ENCODE data around the gene ZNF786. TPM values are rescaled to one million over a fixed set of nuclear protein-coding genes. Genes with fewer than 3 reads are reported as not detected.
"Not testable (repeated sequence)": the region's sequence is repeated elsewhere in the genome, so short reads cannot be mapped to it uniquely, and the experiment has no call there.

The ZNF786 gene
- total RNA-seq, 2 donors from 2014 or later: 4.8 to 5.4 TPM

GRCh38 chr7:149097088-149097487, 6.6 kb upstream of the ZNF786 start:
- TF ChIP-seq, protein P1, sequence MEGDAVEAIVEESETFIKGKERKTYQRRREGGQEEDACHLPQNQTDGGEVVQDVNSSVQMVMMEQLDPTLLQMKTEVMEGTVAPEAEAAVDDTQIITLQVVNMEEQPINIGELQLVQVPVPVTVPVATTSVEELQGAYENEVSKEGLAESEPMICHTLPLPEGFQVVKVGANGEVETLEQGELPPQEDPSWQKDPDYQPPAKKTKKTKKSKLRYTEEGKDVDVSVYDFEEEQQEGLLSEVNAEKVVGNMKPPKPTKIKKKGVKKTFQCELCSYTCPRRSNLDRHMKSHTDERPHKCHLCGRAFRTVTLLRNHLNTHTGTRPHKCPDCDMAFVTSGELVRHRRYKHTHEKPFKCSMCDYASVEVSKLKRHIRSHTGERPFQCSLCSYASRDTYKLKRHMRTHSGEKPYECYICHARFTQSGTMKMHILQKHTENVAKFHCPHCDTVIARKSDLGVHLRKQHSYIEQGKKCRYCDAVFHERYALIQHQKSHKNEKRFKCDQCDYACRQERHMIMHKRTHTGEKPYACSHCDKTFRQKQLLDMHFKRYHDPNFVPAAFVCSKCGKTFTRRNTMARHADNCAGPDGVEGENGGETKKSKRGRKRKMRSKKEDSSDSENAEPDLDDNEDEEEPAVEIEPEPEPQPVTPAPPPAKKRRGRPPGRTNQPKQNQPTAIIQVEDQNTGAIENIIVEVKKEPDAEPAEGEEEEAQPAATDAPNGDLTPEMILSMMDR (IDR thresholded peaks at IDR 0.05): no peak
- Histone ChIP-seq H3K4me1 (no peaks in the 10 kb centered on the region), H3K9ac (ENCODE audit: low read depth in 2 of 2, low read length in 2 of 2) (no peak overlapping the region), H3K27me3 (no peaks in the 10 kb centered on the region), H3K4me3 (no peak overlapping the region), H3K36me3 (no peaks in the 10 kb centered on the region), H3K9me3 (no peaks in the 10 kb centered on the region), H3K27ac (no peak overlapping the region)
- DNase-seq: no peak
- intact Hi-C loops (cut with DNase I): no loop called here

DNA sequence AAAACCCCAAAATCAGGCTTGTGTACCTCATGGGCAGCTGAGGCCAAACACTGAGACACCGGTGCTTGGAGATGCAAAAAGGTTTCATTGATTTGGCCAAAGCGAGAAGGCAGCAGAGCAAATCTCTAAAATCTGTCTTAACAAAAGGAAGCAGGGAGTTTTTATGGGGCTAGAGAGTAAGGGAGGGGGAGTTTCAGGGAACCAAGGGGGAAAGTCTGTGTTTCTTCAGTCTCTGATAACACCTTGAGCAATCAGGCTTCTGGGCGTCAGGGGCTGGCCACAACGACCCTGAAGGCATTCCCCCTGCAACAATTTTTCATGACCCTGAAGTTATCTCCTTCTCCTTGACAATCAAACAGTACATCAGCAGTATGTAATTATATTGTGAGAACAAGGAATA, 2.7 kb upstream of the ZNF786 start:
- TF ChIP-seq, protein P1 (IDR thresholded peaks at IDR 0.05): no peak
- no peak for DNase-seq
- peaks cover 3% of the 10 kb centered on the region for H3K4me1 ChIP-seq
- intact Hi-C loops (cut with DNase I): no loop called here
- H3K4me3 ChIP-seq: no peak overlapping the region
- no peak overlapping the region for H3K9ac ChIP-seq (ENCODE audit: low read depth in 2 of 2, low read length in 2 of 2)
- no peaks in the 10 kb centered on the region for H3K9me3 ChIP-seq
- H3K27ac ChIP-seq: no peak overlapping the region
- no peaks in the 10 kb centered on the region for H3K36me3 ChIP-seq
- H3K27me3 ChIP-seq: no peaks in the 10 kb centered on the region

DNA sequence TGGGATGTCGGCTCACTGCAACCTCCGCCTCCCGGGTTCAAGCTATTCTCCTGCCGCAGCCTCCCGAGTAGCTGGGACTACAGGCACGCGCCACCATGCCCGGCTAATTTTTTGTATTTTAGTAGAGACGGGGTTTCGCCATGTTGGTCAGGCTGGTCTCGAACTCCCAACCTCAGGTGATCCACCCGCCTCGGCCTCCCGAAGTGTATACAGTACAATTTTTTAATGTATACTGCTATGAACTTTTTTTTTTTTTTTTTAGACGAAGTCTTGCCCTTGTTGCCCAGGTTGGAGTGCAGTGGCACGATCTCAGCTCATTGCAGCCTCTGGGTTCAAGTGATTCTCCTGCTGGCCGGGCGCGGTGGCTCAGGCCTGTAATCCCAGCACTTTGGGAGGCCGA, 1.7 kb upstream of the ZNF786 start:
- H3K27ac ChIP-seq: peak overlapping the region; percentile 100
- H3K4me3 ChIP-seq; DNase-seq; H3K36me3 ChIP-seq; H3K9ac ChIP-seq (ENCODE audit: low read depth in 2 of 2, low read length in 2 of 2); H3K9me3 ChIP-seq; H3K27me3 ChIP-seq; intact Hi-C loops (cut with DNase I); H3K4me1 ChIP-seq: not testable (repeated sequence)

GRCh38 chr7:149087376-149087775, 3.1 kb downstream of the ZNF786 start:
- Histone ChIP-seq H3K27me3 (no peaks in the 10 kb centered on the region), H3K9ac (ENCODE audit: low read depth in 2 of 2, low read length in 2 of 2) (no peak overlapping the region), H3K4me3 (no peak overlapping the region), H3K36me3 (no peaks in the 10 kb centered on the region), H3K27ac (no peak overlapping the region), H3K9me3 (no peaks in the 10 kb centered on the region), H3K4me1 (peaks cover 3% of the 10 kb centered on the region)
- DNase-seq: no peak
- intact Hi-C loops (cut with DNase I): no loop called here
- TF ChIP-seq, protein P1 (IDR thresholded peaks at IDR 0.05): no peak

- no peaks in the 10 kb centered on the region for H3K27me3 ChIP-seq
- intact Hi-C loops (cut with DNase I): no loop called here
These were observed 4.7 kb downstream of the ZNF786 start for GRCh38 chr7:149085866-149086265.

GRCh38 chr7:149084407-149084806, 6.1 kb downstream of the ZNF786 start:
- Histone ChIP-seq H3K9me3 (no peaks in the 10 kb centered on the region), H3K27me3 (no peaks in the 10 kb centered on the region), H3K4me1 (no peaks in the 10 kb centered on the region), H3K27ac (no peak overlapping the region), H3K36me3 (no peaks in the 10 kb centered on the region), H3K4me3 (no peak overlapping the region), H3K9ac (ENCODE audit: low read depth in 2 of 2, low read length in 2 of 2) (no peak overlapping the region)
- DNase-seq: no peak
- TF ChIP-seq, protein P1 (IDR thresholded peaks at IDR 0.05): no peak
- intact Hi-C loops (cut with DNase I): no loop called here

More at GRCh38 chr7:149085866-149086265, 4.7 kb downstream of the ZNF786 start:
- no peaks in the 10 kb centered on the region for H3K9me3 ChIP-seq
- H3K4me1 ChIP-seq: peaks cover 3% of the 10 kb centered on the region
- TF ChIP-seq, protein P1 (IDR thresholded peaks at IDR 0.05): no peak
- no peak overlapping the region for H3K4me3 ChIP-seq
- H3K36me3 ChIP-seq: no peaks in the 10 kb centered on the region
- DNase-seq: no peak
- no peak overlapping the region for H3K9ac ChIP-seq (ENCODE audit: low read depth in 2 of 2, low read length in 2 of 2)
- no peak overlapping the region for H3K27ac ChIP-seq

All from colonic mucosa (tissue), 4 donors.